GM06990 (cell line): ENCODE measurements around the gene TBC1D4.

ENCODE experiments used
- DNase-seq: peaks from one replicate; pipeline ENCODE4 v3.0.0-alpha.2; 2011; ENCODE audit not compliant: insufficient read length; ENCODE audit errors: extremely low read depth
- H3K27me3 ChIP-seq: replicated peaks from 2 replicates; pipeline ENCODE4 v1.6.0; 2011; ENCODE audit warnings: low read length; ENCODE audit not compliant: control insufficient read depth, insufficient read depth
- H3K36me3 ChIP-seq: 2 replicates; pipeline ENCODE4 v1.5.1; 2011; ENCODE audit warnings: low read length; ENCODE audit not compliant: control insufficient read depth, insufficient read depth
- H3K4me3 ChIP-seq: replicated peaks from 2 replicates; pipeline ENCODE4 v1.5.1; 2011; ENCODE audit warnings: low read depth, mild to moderate bottlenecking, control low read depth, low read length
- CTCF ChIP-seq: IDR thresholded peaks from 2 replicates; pipeline ENCODE4 v1.5.1; 2011; ENCODE audit warnings: low read length, control low read depth, mild to moderate bottlenecking, inconsistent platforms; ENCODE audit not compliant: insufficient read depth, poor library complexity, severe bottlenecking

Gene TBC1D4

GRCh38 chr13:75416327-75417011 is 65.5 kb downstream of the TBC1D4 start:
- Histone ChIP-seq H3K4me3 (no peak overlapping the region), H3K27me3 (no peaks in the 10 kb centered on the region), H3K36me3 (no peaks in the 10 kb centered on the region)
- DNase-seq = peak; percentile 48
- TF ChIP-seq CTCF = peak; percentile 18

- TF ChIP-seq CTCF = no peak
- Histone ChIP-seq H3K36me3 (no peaks in the 10 kb centered on the region), H3K4me3 (no peak overlapping the region), H3K27me3 (no peaks in the 10 kb centered on the region)
- no peak for DNase-seq
These were observed 66.3 kb downstream of the TBC1D4 start for GRCh38 chr13:75415694-75416093.

GRCh38 chr13:75415171-75415570 is 66.8 kb downstream of the TBC1D4 start:
- Histone ChIP-seq H3K36me3 (no peaks in the 10 kb centered on the region), H3K27me3 (no peaks in the 10 kb centered on the region), H3K4me3 (no peak overlapping the region)
- TF ChIP-seq CTCF = no peak
- DNase-seq = no peak

GRCh38 chr13:75414036-75414827 is 67.7 kb downstream of the TBC1D4 start:
- DNase-seq = no peak
- no peaks in the 10 kb centered on the region for H3K27me3 ChIP-seq
- H3K36me3 ChIP-seq = no peaks in the 10 kb centered on the region
- H3K4me3 ChIP-seq = no peak overlapping the region
- TF ChIP-seq CTCF = no peak

GRCh38 chr13:75411924-75412537 is 69.9 kb downstream of the TBC1D4 start:
- no peak for DNase-seq
- no peaks in the 10 kb centered on the region for H3K36me3 ChIP-seq
- TF ChIP-seq CTCF = no peak
- no peak overlapping the region for H3K4me3 ChIP-seq
- H3K27me3 ChIP-seq = no peaks in the 10 kb centered on the region
